KMS-11 (cell line): Measurements from ENCODE around the gene GNAT1.

ENCODE experiments used
- H2AFZ ChIP-seq: fragments of 200-600 bp; sonication (generic); 2 replicates; pipeline ENCODE4 v1.6.1; 2016; ENCODE audit warnings: antibody characterized with exemption, mixed run types, low read depth
- H3K27ac ChIP-seq: fragments of 200-600 bp; sonication (generic); 2 replicates; pipeline ENCODE4 v1.6.1; 2016; ENCODE audit warnings: mild to moderate bottlenecking, mixed run types
- H3K27me3 ChIP-seq: fragments of 200-600 bp; sonication (generic); 2 replicates; pipeline ENCODE4 v1.6.1; 2017; ENCODE audit warnings: mild to moderate bottlenecking, low read depth, mixed run types, moderate library complexity; ENCODE audit not compliant: insufficient read depth
- H3K36me3 ChIP-seq: fragments of 200-600 bp; sonication (generic); 2 replicates; pipeline ENCODE4 v1.6.1; 2017; ENCODE audit warnings: mild to moderate bottlenecking, mixed run types; ENCODE audit not compliant: insufficient read depth
- H3K4me1 ChIP-seq: fragments of 200-600 bp; sonication (generic); 2 replicates; pipeline ENCODE4 v1.6.1; 2016; ENCODE audit warnings: mild to moderate bottlenecking, low read depth, mixed run types; ENCODE audit not compliant: poor library complexity, severe bottlenecking
- H3K4me2 ChIP-seq: fragments of 200-600 bp; sonication (generic); 2 replicates; pipeline ENCODE4 v1.7.0; 2016; ENCODE audit warnings: mild to moderate bottlenecking, mixed run types
- H3K4me3 ChIP-seq: fragments of 200-600 bp; sonication (generic); IDR thresholded peaks from 2 replicates; pipeline ENCODE4 v1.6.1; 2017; ENCODE audit warnings: low read depth, low read length, mixed read lengths; ENCODE audit not compliant: insufficient read depth
- H3K79me2 ChIP-seq: fragments of 200-600 bp; sonication (generic); 2 replicates; pipeline ENCODE4 v1.6.1; 2016; ENCODE audit warnings: low read depth, mixed run types; ENCODE audit not compliant: insufficient read depth
- H3K9ac ChIP-seq: fragments of 200-600 bp; sonication (generic); 2 replicates; pipeline ENCODE4 v1.6.1; 2016; ENCODE audit warnings: mild to moderate bottlenecking, mixed run types
- H4K20me1 ChIP-seq: fragments of 200-600 bp; sonication (generic); 2 replicates; pipeline ENCODE4 v1.6.1; 2016; ENCODE audit warnings: mild to moderate bottlenecking, mixed run types; ENCODE audit not compliant: insufficient read depth
- CTCF ChIP-seq: fragments of 200-600 bp; sonication (generic); conservative IDR thresholded peaks from 2 replicates; pipeline ENCODE4 v1.6.1; 2017; ENCODE audit warnings: low read depth, mild to moderate bottlenecking, antibody characterized with exemption, low read length, moderate library complexity, mixed read lengths

Gene GNAT1

GRCh38 chr3:50241163-50241562, 49.8 kb downstream of the GNAT1 start:
- H3K4me1 ChIP-seq: no peaks in the 10 kb centered on the region
- H3K36me3 ChIP-seq: no peaks in the 10 kb centered on the region
- H3K27ac ChIP-seq: no peak overlapping the region
- H3K27me3 ChIP-seq: no peaks in the 10 kb centered on the region
- no peak overlapping the region for H2AFZ ChIP-seq
- no peak for TF ChIP-seq CTCF
- H3K4me2 ChIP-seq: no peak overlapping the region
- H3K79me2 ChIP-seq: peaks cover 44% of the 10 kb centered on the region
- no peak overlapping the region for H3K4me3 ChIP-seq
- no peak overlapping the region for H3K9ac ChIP-seq
- H4K20me1 ChIP-seq: no peaks in the 10 kb centered on the region

- peaks cover 37% of the 10 kb centered on the region for H3K79me2 ChIP-seq
- no peaks in the 10 kb centered on the region for H3K27me3 ChIP-seq
- peaks cover 2% of the 10 kb centered on the region for H3K4me1 ChIP-seq
- no peaks in the 10 kb centered on the region for H3K36me3 ChIP-seq
- H3K4me3 ChIP-seq: no peak overlapping the region
- no peak overlapping the region for H3K4me2 ChIP-seq
- H4K20me1 ChIP-seq: no peaks in the 10 kb centered on the region
- H3K27ac ChIP-seq: no peak overlapping the region
- TF ChIP-seq CTCF: no peak
- no peak overlapping the region for H2AFZ ChIP-seq
- no peak overlapping the region for H3K9ac ChIP-seq
Measured at GRCh38 chr3:50241713-50242380, 50.4 kb downstream of the GNAT1 start.

- Histone ChIP-seq H4K20me1 (no peaks in the 10 kb centered on the region), H3K9ac (no peak overlapping the region), H3K4me1 (peaks cover 7% of the 10 kb centered on the region), H3K27ac (no peak overlapping the region), H3K79me2 (peaks cover 37% of the 10 kb centered on the region), H3K4me3 (no peak overlapping the region), H2AFZ (no peak overlapping the region), H3K36me3 (no peaks in the 10 kb centered on the region), H3K4me2 (no peak overlapping the region), H3K27me3 (no peaks in the 10 kb centered on the region)
- TF ChIP-seq CTCF: no peak
Measured at GRCh38 chr3:50242381-50242770, 51.0 kb downstream of the GNAT1 start.

- no peak overlapping the region for H3K9ac ChIP-seq
- peaks cover 40% of the 10 kb centered on the region; the same call in 1 of the 2 replicates for H3K79me2 ChIP-seq
- no peak overlapping the region for H3K4me3 ChIP-seq
- no peaks in the 10 kb centered on the region for H3K27me3 ChIP-seq
- no peak overlapping the region for H3K4me2 ChIP-seq
- no peaks in the 10 kb centered on the region for H4K20me1 ChIP-seq
- no peak overlapping the region for H3K27ac ChIP-seq
- TF ChIP-seq CTCF: no peak
- no peak overlapping the region for H2AFZ ChIP-seq
- H3K36me3 ChIP-seq: no peaks in the 10 kb centered on the region
- H3K4me1 ChIP-seq: peaks cover 11% of the 10 kb centered on the region
Measured at GRCh38 chr3:50242851-50243542, 51.6 kb downstream of the GNAT1 start.
